Measurements from ENCODE around the gene STING1.

GRCh38 chr5:139446956-139447779 lies 35.4 kb downstream of the STING1 start:
- TF ChIP-seq CTCF (IDR thresholded peaks at IDR 0.05) (no peak), EZH2phosphoT487 (IDR thresholded peaks at IDR 0.05) (no peak)
